Sciatic nerve (tissue), 2 donors: ENCODE results near the gene CCDC172. TPM values are rescaled to one million over a fixed set of nuclear protein-coding genes. Genes with fewer than 3 reads are reported as not detected.
A peak's percentile ranks its signal among the peaks of the same experiment; 100 is the strongest.

ENCODE experiments used
- ATAC-seq: fragments of 200-7000 bp; cut with Tn5 transposase; one replicate; pipeline ENCODE4 v1.9.1; 2020; ENCODE audit warnings: mild to moderate bottlenecking, moderate library complexity
- DNase-seq: peaks from one replicate; pipeline ENCODE4 v3.0.0-alpha.2; 2020; ENCODE audit warnings: low spot score
- intact Hi-C: fragments of 100-400 bp; cut with DNase I; formaldehyde crosslinking; loops from one replicate; pipeline ENCODE4 v1.14.2; 2022
- total RNA-seq: library from RNA; stranded (reverse); fragmentation: NEBNext Ultra II Directional; extraction: Animal tissue kit (Norgen Biotek cat#: 25700); gene quantifications from one replicate; pipeline ENCODE4 v1.2.1, GENCODE V29; 2021
- donor health status: DM: no; HTN: no; CAD: no.
- donor health status: DM: no; HTN: no; CAD: no.

CCDC172 gene, protein sequence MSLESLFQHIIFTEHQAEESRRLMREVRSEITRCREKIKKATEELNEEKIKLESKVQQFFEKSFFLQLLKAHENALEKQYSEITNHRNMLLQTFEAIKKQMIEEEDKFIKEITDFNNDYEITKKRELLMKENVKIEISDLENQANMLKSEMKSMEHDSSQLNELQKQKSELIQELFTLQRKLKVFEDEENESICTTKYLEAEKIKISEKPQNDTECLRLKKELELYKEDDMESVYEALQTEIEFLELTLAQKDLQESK
- total RNA-seq: not detected

DNA sequence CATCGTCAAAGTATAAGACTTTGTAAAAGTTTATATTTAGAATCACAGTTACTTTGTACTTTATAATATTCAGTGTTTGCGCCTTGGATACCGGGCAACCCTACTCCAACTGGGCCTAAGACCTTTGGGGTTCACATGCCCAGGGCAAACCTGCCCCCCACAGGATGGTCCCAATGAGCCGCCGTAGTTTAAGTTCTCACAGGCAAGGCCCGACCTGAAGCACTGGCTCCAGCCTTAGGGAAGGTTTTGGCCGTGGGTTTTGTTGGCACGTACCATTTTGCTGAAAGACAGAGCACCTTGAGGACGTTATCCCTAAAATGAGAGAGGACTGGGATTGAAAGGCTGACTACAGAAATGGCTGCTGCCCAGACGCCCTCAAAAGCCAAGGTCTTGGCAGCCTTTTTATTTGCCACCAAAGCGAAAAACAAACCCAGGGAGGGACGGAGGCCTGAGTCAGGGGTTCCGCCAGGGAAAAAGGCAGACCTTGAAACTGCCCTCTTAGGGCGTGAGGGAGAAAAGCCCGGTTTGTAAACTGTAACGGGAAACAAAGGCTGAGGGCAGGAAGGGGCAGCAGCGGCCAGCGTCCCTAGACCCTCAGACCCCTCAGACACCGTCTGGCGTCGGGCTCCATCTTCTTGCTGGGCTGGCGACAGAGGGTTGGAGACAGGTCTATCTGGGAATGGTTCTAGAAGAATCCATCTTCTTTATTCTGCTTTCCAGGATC lies at the start of gene CCDC172:
CCDC172 (plus strand) TSS at position 222 of the 724 bp plus-strand sequence. CDS start 564 bp downstream, outside the sequence.
- intact Hi-C loops: no loop called here
- no peak for ATAC-seq
- DNase-seq: no peak

DNA sequence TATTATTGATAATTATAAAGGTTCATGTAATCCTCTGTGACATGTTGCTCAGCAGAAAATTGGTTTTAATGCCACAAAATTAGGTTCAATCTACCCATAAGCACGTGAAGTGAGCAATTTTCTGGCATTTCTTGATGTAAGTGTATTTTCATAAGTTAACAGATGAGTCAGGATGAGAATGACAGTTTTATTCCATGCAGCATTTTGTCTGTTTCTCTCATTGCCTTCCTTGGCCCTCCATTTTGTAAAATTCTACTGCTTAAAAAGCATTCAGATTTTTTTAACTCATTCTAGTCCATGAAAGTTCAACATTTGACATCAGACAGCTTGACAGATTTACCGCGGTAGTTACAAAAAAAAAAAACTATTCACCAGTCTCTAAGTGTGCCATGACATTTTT lies 47.3 kb upstream of the CCDC172 start:
- intact Hi-C loops: no loop called here
- no peak for ATAC-seq
- DNase-seq: no peak

DNA sequence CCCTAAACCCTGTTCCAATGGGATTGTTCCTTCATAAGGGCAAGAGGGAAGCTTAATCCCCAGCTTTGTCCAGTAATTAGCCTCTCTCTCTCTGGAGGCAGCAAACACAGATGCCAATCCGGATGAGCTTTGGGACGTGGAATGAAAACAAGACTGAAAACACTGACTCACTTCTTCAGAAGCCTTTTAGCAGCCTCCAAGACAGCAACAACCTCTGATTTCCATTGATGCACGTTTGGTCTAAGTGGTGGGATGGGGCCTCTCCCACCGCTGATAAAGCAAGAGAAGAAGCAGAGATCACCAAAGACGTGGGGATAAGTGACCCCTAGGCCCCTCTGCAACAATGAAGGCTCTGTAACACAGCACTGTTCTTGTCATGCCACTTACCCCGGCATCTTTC lies 45.4 kb upstream of the CCDC172 start:
- no peak for ATAC-seq
- DNase-seq: no peak
- intact Hi-C loops: no loop called here

DNA sequence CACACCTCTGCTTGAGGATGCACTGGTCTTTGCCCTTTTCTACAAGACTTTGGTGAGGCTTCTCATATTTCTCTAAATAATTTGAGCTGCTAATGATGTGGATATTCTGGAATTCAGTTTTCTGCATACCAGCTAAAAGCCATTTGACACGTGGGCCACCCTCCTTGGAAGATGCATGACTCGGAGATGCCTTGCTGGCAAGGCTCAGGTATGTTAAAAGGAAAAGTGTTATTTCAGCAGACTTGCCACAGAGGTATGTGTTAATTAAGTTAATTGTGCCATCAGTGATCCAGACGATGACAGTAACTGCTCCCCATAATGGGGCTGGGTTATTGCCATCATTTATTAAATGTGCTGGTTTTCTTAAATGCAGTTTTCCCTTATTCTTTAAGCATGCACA lies 42.5 kb upstream of the CCDC172 start:
- no peak for DNase-seq
- ATAC-seq: no peak
- intact Hi-C loops: loop anchor here (10.0 kb wide), 1 partner anchor 457 kb away; no protein-coding TSS in a partner anchor

DNA sequence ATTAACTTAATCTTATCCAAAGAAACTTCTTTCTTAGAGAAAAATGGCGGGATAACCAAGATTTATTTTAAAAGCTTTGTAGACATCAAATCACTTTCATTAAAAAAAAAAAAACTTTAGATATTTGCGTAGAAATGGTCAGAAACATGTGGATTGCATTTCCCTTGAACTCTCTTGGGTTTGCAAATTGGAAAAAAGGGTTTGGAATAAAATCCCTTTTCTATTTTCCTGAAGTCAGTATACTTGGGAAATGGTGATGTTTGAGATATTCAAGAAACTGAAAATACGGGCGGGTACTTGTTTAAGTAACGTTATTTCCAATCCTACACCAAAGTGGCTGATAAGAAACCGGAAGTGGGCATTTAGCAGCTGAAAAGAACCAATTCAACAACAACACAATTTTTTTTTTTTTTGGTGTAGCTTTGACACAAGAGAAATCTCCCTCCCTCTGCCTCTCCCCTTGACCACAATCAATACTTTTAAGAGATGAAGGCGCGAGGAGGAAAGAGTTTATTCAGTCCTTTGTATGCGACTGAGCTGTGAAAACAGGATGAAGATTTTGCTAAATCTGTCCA lies 37.5 kb upstream of the CCDC172 start:
- no peak for ATAC-seq
- intact Hi-C loops: loop anchor here (10.0 kb wide), 1 partner anchor 462 kb away; no protein-coding TSS in a partner anchor
- no peak for DNase-seq

DNA sequence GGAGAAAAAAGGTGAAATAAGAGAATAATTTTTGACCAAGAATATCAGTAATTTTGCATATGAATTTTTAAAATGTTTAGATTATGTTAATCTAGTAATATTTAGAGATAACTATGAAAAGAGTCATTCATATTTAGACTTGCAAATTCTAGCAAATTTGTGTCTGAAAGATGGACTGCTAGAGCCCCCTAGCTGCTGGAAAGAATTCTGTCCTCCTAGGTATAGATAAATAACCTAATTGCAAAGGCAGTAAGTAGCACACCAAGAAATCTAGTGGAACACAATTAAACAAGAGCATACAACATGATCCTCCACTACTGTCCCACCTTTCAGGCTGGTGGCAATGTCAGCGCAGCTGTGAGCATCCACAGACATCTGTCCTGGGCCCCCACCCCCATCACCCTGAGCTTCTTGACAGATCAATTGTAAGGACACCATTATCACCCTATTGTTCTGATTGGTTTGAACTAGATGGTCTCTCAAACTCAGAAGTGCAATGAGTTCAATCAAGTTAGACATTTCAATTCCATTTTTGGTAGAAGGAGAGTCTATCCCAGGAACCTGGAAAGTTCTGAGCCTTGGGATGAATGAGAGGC lies 36.2 kb upstream of the CCDC172 start:
- intact Hi-C loops: loop anchor here (10.0 kb wide), 1 partner anchor 463 kb away; no protein-coding TSS in a partner anchor
- peak; percentile 79 for ATAC-seq
- DNase-seq: no peak

DNA sequence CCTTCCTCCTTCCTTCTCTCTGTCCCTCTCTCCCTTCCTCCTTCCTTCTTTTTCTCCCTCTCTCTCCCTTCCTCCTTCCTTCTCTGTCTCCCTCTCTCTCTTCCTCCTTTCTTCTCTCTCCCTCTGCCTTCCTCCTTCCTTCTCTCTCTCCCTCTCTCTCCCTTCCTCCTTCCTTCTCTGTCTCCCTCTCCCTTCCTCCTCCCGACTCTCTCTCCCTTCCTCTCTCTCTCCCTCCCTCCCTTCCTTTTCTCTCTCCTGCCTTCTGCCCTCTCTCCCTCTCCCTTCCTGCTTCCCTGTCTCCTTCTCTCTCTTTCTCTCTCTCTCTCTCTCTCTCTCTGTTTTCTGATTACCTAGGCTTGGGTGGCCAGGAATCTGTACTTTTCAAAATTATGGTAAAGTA lies 34.6 kb upstream of the CCDC172 start:
- DNase-seq (no peak), ATAC-seq (no peak)
- intact Hi-C loops: loop anchor here (10.0 kb wide), 1 partner anchor 465 kb away; no protein-coding TSS in a partner anchor

DNA sequence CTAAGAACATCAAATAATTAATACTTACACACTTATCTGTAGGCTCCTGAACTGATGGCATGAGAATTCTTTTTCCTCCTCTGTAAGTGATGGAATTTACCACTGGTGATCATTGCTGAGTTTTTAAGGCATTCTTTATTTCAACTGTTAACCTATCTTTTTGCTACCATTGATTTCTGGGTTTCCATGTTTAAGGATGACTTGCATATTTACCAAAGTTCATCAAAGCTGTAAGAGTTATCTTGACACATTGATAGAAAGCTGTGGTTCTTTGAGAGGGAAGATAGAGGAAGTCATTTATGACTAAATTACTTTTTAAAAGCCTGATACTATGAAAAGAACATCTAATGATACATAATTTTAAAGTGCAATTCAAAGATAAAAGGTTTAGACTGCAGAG lies 31.8 kb upstream of the CCDC172 start:
- intact Hi-C loops: no loop called here
- ATAC-seq (no peak), DNase-seq (no peak)

DNA sequence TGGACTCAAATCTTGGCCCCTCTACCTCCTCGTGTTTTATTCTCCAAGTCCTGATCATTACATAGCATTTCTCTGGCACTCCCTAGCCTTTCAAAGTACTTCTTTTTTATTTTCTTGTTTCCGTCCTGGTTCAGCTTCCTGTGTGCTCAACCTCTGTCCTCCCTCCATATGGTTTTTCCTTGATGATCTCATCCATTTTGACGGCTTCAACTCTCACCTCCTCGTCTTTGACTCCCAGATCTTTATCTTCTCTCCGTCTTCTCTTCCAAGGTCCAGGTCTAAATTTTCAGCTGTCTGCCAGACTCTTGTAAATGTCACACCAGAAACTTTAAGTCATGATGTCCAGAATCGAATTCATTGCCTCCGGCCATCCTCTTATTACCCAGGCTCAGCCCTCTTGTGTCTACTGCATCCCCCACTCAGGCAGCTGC lies 27.9 kb upstream of the CCDC172 start:
- intact Hi-C loops: no loop called here
- no peak for DNase-seq
- ATAC-seq: no peak

DNA sequence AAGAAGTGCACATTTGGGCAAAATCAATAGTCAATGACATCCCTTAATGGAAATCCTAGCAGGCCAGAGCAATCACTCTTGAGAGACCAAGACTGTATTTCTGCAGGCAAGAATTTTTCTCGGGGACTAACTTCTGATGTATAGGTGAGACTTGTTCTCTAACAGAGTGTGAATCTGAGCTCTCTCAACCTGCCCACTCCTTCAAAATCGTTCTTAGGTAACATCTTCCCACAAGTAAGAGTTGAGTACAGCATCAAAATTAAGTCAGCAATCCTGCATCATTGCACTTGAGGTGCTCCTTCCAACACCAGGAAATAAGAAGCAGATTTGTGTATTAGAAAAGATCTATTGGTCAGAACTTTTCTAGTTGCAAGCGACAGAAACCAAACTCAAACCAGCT lies 25.7 kb upstream of the CCDC172 start:
- DNase-seq (no peak), ATAC-seq (no peak)
- intact Hi-C loops: no loop called here

DNA sequence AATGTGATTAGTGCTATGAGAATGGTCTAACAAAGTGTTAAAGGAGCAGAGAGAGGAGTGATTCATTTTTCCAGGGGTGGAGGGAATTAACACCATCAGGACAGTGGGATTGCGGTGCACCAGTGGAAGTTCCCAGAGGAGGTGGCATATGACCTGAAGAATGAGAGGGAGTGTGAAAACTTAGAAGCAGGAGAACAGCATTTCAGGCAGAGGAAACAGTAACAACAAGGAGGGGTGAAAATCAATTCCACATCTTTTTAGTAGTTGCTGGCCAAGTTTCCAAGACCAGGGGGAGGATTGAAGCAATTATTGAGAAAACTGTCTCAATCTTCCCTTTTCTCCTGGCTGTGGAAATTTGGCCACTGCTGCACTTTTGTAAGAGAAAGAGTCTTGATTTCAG lies 23.7 kb upstream of the CCDC172 start:
- ATAC-seq: peak; percentile 92
- DNase-seq: no peak

DNA sequence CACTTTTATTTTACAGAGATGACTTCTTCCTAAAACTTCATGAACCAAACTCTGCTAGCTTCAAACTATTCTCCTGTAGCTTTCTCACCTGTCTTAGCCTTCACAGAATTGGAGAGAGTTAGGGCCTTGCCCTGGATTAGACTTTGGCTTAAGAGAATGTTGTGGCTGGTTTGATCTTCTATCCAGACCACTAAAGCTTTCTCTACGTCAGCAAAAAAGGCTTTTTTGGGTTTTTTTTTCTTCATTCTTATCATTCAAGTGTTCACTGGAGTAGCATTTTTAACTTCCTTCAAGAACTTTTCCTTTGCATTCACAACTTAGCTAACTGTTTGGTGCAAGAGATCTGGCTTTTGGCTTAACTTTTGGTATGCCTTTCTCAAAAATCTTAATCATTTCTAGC lies 19.3 kb upstream of the CCDC172 start:
- ATAC-seq (no peak), DNase-seq (no peak)
- intact Hi-C loops: loop anchor here (2.0 kb wide), 1 partner anchor 78 kb away; no protein-coding TSS in a partner anchor

More for the DNA sequence above, 23.7 kb upstream of the CCDC172 start:
- intact Hi-C loops: no loop called here

DNA sequence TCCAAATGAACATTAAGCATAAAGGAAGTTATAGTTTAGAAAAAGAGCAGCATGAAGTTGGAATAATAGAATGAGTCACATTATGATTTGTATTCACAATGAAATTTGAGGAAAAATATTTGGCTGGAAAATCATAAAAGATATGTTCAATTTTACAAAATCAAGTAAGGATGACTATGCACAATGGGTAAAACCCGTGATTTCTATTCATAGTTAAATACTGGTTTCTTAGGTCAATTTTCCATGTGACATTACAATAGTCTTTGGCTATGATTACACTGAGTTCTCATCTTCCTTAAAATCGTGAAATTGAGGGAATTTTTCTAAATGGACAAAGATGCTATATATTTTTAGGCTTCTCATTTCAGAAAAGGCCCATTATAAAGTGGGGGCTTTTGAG lies 17.4 kb upstream of the CCDC172 start:
- DNase-seq: no peak
- intact Hi-C loops: no loop called here
- peak; percentile 56 for ATAC-seq

DNA sequence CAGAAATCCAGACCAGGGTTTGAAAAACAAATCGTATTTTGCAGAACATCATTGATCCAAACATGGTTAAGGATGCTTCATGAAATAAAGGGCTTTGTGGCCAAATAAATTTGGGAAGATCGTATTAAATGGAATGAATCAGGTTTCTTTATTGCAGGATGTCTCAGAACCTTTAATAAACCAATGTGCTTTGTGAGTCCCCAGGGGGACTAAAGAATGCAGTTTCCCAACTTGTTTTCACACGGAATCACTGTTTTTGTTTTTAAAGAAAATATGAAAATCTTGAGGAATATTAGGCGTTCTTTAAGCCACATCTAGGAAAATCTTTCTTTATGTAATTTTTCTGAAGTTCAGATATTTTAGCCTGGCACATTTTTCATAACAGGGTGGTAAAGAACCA lies 16.8 kb upstream of the CCDC172 start:
- DNase-seq (no peak), ATAC-seq (peak; percentile 82)
- intact Hi-C loops: no loop called here

DNA sequence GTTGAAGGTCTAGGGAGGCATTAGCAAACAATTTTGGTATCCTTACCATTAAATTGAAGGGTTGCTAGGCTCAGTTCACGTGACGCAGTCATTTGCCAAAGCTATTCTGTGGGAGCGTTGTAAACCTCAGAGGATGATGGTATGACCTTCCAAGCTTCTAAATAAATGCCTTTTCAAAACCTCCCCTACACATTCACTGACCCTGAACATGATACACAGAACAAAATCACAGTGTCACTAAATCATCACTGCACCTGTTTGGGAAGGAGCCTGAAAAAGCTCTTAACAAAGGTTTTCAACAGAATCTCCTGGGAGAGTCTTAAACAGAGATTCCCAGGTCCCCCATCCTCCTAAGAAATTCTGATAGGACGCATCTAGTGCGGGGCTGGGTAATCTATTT lies 13.2 kb upstream of the CCDC172 start:
- intact Hi-C loops: no loop called here

DNA sequence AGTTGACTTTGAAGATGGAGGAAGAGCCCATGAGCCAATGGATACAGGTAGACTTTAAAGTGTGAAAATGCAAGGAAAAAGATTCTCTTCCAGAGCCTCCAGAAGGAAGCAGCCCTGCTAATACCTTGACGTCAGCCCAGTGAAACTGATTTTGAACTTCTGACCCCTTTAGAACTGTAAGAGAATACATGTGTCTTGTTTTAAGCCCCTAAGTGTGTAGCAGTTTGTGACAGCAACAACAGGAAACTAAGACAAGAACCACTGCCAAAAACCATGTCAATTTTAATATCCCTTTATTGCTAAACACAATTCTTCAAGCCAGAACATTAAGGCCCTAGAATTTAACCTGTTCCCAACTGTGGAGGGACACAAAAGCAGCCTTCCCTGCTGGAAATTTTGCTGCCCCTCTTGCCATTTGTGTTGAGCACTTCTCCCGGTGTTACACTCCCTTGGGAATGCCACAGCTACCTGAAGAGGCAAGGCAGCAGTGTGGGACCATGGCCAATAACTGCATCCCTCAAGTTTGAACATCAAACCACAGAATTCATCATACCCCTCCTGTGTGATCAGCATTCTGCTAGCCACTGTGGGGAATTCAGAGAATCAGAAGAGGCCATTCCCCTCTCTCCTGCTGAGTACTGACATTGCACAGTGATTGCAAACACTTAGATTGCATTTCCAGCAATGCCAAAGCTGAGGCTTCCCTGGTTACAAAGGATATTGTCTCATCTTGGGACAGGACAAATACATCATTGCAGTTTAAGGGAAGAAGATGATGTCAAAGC lies 12.3 kb upstream of the CCDC172 start:
- intact Hi-C loops: no loop called here
- no peak for DNase-seq
- no peak for ATAC-seq

More for the DNA sequence above, 13.2 kb upstream of the CCDC172 start:
- ATAC-seq: no peak
- no peak for DNase-seq

DNA sequence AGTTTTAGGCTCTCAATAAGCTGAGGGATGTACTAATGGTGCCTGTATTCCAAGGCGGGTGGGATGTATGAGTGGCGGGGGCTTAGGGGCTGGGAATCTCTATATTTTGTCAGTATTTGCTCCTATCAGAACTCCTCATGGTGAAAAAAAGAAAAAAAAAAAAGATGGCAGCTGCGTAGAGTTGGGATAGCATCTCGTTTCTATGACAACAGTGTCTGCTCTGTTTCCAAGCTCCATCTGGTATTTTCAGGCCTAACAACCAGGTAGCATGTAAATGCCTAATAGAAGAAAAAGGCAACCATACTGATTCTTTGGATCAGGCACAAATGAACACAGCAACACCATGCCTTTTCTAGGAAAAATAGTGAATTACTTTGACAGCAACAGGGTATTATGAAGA lies 11.7 kb upstream of the CCDC172 start:
- intact Hi-C loops: no loop called here
- no peak for DNase-seq
- ATAC-seq: no peak

DNA sequence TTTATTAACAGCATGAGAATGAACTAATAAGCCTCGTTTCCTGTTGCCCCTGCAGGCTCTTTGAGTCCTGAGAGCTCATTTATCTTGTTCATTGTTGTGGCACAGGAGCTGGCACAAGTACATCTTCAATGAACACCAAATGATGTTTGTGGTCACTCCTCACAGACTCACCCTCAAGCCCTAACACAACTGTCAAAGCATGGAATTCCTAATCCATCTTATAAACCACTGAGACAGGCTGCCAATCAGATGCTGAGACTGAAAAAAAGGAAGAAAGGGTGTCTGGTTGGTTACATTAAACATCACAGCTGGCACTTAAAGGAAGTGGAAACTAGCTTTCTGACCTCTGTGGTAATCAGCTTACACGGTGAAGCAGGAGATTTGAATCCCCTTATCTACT lies 7.7 kb upstream of the CCDC172 start:
- intact Hi-C loops: loop anchor here (5.0 kb wide), 1 partner anchor 1799 kb away; no protein-coding TSS in a partner anchor
- no peak for ATAC-seq

More for the DNA sequence above, 7.7 kb upstream of the CCDC172 start:
- no peak for DNase-seq
